Measurements from ENCODE around the gene NFKBIA. TPM values are rescaled to one million over a fixed set of nuclear protein-coding genes. Genes with fewer than 3 reads are reported as not detected.
"Not testable (repeated sequence)": the region's sequence is repeated elsewhere in the genome, so short reads cannot be mapped to it uniquely, and the experiment has no call there.

Gene NFKBIA, protein sequence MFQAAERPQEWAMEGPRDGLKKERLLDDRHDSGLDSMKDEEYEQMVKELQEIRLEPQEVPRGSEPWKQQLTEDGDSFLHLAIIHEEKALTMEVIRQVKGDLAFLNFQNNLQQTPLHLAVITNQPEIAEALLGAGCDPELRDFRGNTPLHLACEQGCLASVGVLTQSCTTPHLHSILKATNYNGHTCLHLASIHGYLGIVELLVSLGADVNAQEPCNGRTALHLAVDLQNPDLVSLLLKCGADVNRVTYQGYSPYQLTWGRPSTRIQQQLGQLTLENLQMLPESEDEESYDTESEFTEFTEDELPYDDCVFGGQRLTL
- 148 and 158 TPM in 2 replicates for total RNA-seq (2014; rRNA removed; shearing (Covaris generic); ENCODE audit: low replicate concordance)

DNA sequence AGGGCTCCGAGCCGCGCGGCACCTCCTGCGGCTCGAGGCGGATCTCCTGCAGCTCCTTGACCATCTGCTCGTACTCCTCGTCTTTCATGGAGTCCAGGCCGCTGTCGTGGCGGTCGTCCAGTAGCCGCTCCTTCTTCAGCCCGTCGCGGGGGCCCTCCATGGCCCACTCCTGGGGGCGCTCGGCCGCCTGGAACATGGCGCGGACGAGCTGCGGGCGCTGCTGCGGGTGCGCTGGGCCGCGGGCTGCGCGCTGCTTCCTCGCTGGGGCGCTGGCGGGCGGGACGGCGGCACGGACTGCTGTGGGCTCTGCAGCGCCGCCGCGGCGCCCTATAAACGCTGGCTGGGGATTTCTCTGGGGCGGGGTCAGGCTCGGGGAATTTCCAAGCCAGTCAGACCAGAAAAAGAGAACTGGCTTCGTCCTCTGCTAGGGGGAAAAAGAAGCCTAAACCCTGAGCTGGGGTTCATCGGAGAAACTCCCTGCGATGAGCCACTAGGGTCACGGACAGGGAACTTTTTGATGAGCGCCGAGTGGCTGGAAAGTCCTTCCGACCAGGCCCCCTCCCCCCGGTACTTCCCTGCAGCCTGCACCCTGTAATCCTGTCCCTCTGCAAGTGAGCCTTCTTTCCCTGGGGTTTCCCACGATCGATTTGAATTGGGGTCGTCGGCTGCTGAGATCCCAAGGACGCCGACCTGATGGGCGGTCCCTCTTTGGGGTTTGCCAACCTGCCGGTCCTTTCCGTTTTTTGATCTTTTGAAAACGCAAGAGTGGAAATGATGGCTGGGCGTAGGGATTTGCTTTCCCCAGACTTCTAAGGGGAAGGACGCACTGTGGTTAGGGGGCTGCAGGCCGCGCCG is at the start of gene NFKBIA:
Gene NFKBIA, minus strand, starts transcription at position 301 of the 855 bp plus-strand sequence. Its CDS starts 105 bp downstream, at position 196.
- peak; percentile 89 for DNase-seq (ENCODE audit: low read depth)
- in situ Hi-C loops (cut with HindIII; ENCODE audit: low pct_unique_long_range_greater_than_20kb, low sequenced_read_pairs), result loop anchor here (10.0 kb wide), 1 partner anchor 250 kb away; no protein-coding TSS in a partner anchor

DNA sequence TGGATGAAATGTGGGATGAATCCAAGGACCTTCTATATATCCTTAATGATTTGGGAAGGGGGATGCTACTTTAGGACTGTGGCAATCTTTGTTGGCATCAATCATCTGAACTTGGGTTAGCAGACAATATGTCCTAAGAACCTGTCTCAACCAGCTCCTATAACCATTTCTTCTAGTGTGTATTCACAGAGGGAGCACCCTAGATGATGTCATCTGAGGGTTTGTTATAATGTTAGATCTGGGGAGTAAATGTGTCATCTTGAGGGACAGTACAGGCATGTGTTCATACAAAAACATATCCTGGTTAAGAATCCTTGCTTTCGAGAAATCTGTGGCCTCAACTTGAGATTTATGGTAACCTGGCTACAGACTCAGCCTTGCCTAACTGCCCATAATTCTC is 41.9 kb upstream of the NFKBIA start:
- no peak for DNase-seq (ENCODE audit: low read depth)
- in situ Hi-C loops (cut with HindIII; ENCODE audit: low pct_unique_long_range_greater_than_20kb, low sequenced_read_pairs), result no loop called here

DNA sequence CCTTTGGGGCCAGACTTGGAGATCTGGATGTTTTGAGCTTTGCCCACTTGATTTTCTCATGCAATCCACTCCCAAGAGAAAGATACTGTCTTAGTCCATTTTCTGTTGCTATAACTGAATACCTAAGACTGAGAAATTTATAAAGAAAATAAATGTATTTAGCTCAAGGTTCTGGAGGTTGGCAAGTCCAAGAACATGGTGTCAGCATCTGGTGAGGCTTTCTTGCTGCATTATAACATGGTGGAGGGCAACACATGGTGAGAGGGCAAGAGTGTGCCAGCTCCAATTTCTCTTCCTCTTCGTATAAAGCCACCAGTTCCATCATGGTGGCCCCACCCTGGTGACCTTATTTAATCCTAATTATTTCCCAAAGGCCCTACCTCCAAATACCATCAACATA is 39.6 kb upstream of the NFKBIA start:
- in situ Hi-C loops (cut with HindIII; ENCODE audit: low pct_unique_long_range_greater_than_20kb, low sequenced_read_pairs), result no loop called here
- no peak for DNase-seq (ENCODE audit: low read depth)

DNA sequence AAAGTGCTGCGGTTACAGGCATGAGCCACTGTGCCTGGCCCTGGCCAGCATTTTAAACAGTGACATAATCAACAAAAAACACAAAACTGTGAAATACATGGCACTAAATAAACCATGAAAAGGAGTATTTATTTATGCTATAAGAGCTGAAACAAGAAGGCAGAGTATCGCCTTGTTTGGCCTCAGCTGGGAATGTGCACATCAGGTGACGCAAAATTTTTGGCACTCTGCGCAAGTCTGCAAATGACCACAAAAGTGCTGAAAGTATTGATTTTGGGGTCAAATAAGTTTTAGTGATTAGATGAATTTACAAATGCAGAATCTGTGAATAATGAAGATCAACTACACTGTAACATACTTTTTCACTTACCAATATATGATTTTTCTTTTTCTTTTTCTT is 36.6 kb upstream of the NFKBIA start:
- no peak for DNase-seq (ENCODE audit: low read depth)
- in situ Hi-C loops (cut with HindIII; ENCODE audit: low pct_unique_long_range_greater_than_20kb, low sequenced_read_pairs), result no loop called here

DNA sequence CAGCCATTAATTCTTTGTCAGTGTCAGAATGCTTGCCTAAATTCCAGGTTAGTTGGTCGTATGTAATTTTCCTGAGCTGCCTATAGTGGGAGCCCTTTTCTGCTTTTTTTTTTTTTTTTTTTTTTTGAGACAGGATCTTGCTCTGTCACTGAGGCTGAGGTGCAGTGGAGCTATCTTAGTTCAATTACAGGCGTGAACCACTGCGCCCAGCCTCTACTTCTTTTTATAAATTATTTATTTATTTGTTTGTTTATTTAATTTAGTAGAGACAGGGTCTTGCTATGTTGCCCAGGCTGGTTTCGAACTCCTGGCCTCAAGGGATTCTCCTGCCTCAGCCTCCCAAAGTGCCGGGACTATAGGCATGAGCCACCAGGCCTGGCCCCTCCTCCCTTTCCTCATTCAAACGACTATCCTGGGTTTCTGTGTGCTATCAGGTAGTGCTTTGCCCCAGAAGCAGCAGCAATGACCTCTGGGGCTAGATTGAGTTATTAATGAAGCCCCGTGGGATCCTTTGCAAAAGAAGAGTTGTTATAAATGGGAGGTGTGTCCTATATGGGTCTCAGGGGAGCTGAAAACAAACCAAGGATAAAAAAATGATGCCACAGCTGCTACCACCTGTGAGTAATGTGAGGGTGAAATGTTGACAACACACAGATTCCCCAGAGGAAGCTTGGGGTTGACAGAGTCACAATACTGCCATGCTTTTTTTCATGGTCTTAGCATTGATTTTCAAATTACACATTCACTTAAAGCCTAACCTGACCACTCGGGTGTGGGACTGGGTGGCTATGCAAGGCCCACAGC is 34.6 kb upstream of the NFKBIA start:
- peak; percentile 12 for DNase-seq (ENCODE audit: low read depth)
- in situ Hi-C loops (cut with HindIII; ENCODE audit: low pct_unique_long_range_greater_than_20kb, low sequenced_read_pairs), result no loop called here

DNA sequence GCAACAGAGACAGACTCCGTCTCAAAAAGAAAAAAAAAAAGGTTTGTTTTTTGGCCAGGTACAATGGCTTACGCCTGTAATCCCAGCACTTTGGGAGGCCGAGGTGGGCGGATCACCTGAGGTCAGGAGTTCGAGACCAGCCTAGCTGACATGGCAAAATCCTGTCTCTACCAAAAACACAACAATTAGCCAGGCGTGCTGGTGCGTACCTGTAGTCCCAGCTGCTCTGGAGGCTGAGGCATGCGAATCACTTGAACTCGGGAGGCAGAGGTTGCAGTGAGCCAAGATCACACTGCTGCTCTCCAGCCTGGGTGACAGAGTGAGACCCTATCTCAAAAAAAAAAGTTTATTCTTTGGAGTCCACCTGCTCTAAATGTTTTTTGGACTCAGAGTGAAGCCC is 33.9 kb upstream of the NFKBIA start:
- in situ Hi-C loops (cut with HindIII; ENCODE audit: low pct_unique_long_range_greater_than_20kb, low sequenced_read_pairs); DNase-seq (ENCODE audit: low read depth): not testable (repeated sequence)

DNA sequence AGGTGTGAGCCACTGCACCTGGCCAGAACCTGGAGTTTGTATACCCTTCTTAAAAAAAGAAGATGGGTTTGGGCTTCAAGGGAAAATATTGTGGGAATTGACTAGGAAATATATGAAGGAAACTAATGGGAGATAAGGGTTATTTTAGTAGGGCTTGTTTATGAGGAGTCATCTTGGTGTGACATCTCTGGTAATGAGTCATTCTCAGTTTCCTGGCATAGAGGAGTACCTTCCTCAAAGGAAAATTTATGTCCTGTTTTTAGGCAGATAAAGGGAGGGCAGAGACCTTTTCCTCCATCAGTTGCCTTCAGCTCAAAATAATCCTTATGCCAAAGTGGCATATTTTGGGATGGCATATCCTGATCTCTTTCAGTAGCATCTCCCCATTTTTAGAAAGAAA is 30.6 kb upstream of the NFKBIA start:
- DNase-seq (ENCODE audit: low read depth), result peak; percentile 21
- in situ Hi-C loops (cut with HindIII; ENCODE audit: low pct_unique_long_range_greater_than_20kb, low sequenced_read_pairs), result no loop called here

DNA sequence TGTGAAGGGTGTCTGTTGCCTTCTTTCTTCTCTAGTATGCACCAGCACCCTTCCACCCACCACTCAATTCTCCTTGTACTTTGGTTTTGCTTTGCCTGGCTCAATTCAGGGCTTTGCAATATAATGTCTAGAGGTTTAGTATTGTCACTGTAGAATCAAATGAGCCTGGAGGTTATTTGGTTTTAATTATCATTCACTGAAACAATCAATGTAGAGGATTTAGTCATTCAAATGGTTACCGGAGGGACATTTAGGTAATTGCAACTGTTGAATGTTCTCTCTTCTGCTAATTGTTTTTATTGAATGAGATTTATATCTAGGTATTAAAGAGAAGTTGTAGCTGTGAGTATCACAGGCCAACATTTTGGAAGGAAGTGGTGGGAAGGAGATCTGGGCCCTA is 29.3 kb upstream of the NFKBIA start:
- in situ Hi-C loops (cut with HindIII; ENCODE audit: low pct_unique_long_range_greater_than_20kb, low sequenced_read_pairs), result no loop called here
- DNase-seq (ENCODE audit: low read depth), result no peak

DNA sequence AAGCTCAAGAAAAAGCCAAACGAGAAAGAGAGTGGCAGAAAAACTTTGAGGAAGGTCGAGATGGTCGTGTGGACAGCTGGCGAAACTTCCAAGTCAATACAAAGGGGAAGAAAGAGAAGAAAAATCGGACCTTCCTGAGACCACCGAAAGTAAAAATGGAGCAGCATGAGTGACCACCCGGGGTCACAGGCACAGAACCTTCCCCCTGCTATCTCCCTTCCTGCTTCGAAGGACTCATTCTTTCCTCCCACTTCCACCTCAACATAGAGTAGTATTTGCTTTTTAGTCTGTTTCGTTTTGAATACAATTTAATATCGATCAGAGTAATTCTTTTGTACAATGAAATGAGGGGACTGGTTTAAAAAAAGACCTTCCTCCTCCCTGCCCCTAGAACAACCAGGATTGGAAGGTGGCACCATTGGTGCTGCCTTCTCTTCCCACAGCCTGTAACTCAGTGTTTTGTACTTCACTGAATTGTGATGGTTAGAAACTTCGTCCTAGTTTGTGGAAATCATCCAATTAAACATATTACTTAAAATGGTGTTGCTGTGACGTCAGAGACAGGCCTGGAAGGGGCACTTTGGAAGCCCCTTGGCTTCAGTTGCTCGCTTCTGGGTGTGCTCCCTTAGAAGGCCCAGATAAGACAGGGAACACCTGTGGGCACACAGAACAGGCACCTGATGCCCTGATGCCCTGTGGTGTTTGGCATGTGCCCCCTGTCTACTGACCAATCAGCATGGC is 26.1 kb upstream of the NFKBIA start:
- in situ Hi-C loops (cut with HindIII; ENCODE audit: low pct_unique_long_range_greater_than_20kb, low sequenced_read_pairs), result no loop called here
- DNase-seq (ENCODE audit: low read depth), result no peak

DNA sequence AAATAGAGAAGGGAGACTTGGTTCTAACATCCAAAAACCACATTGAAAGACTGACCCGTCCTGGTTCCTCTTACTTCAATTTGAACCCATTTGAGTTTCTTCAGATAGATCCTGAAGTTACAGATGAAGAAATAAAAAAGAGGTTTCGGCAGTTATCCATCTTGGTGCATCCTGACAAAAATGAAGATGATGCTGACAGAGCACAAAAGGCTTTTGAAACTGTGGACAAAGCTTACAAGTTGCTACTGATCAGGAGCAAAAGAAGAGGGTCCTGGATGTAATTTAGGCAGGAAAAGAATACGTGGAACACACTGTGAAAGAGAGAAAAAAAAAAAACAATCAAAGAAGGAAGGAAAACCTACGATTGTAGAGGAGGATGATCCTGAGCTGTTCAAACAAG is 25.4 kb upstream of the NFKBIA start:
- DNase-seq (ENCODE audit: low read depth), result no peak
- in situ Hi-C loops (cut with HindIII; ENCODE audit: low pct_unique_long_range_greater_than_20kb, low sequenced_read_pairs), result no loop called here

DNA sequence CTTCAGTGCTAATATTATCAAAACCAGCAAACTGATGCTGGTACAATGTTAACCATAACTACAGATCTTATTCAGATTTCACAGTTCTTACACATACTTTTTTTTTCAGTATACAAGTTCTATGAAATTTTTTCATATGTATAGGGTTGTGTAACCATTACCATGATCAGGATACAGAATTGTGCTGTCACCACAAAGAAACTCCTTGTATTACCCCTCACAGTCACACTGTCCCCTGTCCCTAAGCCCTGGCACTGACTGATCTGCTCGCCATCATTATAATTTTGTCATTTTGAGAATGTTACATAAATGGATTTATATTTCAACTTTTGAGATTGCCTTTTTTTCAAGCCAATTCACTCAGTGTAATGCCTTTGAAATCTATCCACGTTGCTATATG is 21.3 kb upstream of the NFKBIA start:
- in situ Hi-C loops (cut with HindIII; ENCODE audit: low pct_unique_long_range_greater_than_20kb, low sequenced_read_pairs), result no loop called here
- no peak for DNase-seq (ENCODE audit: low read depth)

DNA sequence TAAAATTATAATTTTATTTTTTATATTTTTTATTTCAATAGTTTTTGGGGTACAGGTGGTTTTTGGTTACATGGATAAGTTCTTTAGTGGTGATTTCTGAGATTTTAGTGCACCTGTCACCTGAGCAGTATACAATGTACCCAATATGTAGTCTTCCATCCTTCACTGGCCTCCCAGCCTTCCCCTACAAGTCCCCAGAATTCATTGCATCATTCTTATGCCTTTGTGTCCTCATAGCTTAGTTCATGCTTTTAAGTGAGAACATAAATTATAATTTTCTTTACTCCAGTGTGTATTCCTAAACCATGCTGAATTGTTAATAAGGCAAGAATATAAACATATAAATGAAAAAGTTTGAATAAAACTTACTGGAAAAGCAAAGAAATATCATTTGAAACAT is 19.1 kb upstream of the NFKBIA start:
- no peak for DNase-seq (ENCODE audit: low read depth)
- in situ Hi-C loops (cut with HindIII; ENCODE audit: low pct_unique_long_range_greater_than_20kb, low sequenced_read_pairs), result no loop called here

DNA sequence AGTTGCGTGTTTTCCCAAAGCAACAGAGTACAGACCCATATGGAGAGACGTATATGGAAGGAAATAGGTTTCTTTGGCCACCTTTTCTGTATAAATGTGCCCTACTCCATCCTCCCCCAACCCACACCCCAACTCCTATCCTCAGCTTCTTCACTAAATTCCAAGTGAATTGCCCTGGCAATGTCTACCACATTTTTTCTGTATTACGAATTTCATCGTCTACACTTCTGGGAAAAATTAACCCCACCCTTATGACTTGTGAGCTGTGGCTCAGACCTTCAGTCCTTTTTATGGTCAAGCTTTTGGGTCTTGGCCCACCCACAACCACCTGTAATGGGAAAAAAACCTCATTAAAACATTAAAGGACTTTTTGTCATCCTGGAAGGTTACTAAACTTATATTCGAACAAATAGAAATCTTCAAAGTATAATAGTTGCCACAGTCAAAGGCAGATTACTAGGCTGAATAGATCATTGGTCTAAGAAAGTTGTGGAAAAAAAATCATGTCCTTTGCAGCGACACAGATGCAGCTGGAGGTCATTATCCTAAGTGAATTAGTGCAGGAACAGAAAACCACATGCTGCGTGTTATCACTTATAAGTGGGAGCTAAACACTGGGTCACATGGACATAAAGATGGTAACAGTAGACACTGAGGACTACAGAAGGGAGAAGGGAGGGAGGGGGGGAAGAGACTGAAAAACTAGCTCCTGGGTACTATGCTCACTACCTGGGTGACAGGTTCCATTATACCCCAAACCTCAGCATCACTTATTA is 15.7 kb upstream of the NFKBIA start:
- in situ Hi-C loops (cut with HindIII; ENCODE audit: low pct_unique_long_range_greater_than_20kb, low sequenced_read_pairs), result no loop called here
- DNase-seq (ENCODE audit: low read depth), result no peak

DNA sequence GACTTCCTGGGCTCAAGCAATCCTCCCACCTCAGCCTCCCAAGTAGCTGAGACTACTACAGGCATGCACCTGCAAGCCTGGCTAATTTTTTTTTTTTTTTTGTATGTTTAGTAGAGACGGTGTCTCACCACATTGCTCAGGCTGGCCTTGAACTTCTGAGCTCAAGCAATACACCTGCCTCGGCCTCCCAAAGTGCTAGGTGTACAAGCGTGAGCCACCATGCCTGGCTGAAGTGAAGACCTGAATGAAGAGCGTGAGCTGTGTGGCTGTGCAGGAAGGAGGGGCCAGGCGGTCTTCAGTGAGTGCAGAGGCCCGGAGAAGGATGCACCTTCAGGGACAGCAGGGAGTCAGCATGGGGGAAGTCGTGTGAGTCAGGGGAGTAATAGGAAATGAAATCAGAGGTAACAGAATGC is 14.9 kb upstream of the NFKBIA start:
- in situ Hi-C loops (cut with HindIII; ENCODE audit: low pct_unique_long_range_greater_than_20kb, low sequenced_read_pairs), result no loop called here
- DNase-seq (ENCODE audit: low read depth), result no peak

DNA sequence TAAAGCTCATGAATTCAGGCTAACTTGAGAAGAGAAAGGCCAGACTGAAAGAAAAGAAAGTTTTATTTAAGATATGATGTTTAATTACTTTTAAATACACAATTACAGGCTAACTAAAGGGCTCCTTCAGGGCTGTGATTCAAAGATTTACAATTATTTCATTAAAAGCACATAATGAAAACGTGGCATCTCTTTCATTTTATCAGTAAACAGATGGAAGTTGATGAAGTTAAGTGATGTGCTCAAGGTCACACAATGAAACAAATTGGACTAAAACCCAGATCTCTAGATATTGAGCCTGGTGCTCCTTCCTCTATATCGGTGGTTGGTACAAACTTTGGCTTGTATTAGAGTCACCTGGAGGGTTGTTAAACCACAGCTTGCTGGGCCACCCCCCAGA is 13.5 kb upstream of the NFKBIA start:
- no peak for DNase-seq (ENCODE audit: low read depth)
- in situ Hi-C loops (cut with HindIII; ENCODE audit: low pct_unique_long_range_greater_than_20kb, low sequenced_read_pairs), result no loop called here

DNA sequence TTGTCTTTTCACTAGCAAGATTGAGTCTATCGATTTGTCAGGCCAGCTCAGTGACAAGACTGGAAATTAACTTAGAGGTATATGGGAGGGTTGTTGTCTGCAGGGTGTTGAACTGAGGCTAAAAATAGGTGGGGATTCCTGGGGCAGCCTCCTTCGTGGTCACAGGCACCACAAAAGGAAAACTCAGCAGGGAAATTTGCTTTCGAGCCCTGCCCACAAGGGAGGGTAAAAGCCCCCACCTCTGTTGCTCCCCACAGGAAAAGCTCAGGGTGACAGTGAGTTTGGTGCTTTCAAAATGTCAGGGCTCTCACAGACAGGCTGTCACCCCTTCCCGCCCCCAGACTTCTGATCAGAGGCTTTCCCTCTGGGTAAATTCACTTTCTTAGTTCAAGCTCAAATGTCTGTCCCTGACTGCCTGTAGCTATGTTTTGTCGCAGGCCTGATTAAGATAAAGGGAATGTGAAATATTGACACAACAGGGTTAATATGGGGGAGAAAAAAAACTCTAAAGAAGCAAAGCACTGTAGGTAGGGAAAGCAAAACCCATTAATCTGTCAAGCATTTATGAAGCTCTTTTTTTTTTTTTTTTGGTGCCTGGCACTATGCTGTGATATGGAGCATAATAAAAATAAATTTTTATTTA is 11.7 kb upstream of the NFKBIA start:
- DNase-seq (ENCODE audit: low read depth), result no peak
- in situ Hi-C loops (cut with HindIII; ENCODE audit: low pct_unique_long_range_greater_than_20kb, low sequenced_read_pairs), result no loop called here

DNA sequence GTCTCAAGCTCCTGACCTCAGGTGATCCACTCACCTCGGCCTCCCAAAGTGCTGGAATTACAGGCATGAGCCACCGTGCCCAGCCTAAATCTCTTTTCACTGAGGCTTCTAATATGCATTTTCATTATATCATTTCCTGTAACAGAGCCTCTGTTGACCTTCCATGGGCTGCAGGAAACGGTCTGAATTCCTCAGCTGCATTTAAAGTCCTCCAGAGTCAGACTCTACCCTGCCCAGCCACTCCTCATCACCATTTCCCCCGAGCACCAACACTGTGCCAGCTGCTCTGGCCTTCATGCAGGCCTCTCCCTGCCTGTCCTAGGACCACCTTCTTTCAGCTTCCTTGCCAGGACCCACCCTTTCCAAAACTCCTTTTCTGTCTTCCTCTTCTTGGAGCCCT is 9.8 kb upstream of the NFKBIA start:
- DNase-seq (ENCODE audit: low read depth), result no peak
- in situ Hi-C loops (cut with HindIII; ENCODE audit: low pct_unique_long_range_greater_than_20kb, low sequenced_read_pairs), result no loop called here
